Activated CD8-positive, alpha-beta memory T cell treated with anti-CD3 and anti-CD28 coated beads, Interleukin-2, amount 50 U/mL, for 48 hours (primary cell): ENCODE data around the gene TTLL5.

Source experiments
- DNase-seq: peaks from one replicate; pipeline ENCODE4 v3.0.0-alpha.2; 2020

TTLL5 gene

GRCh38 chr14:75747899-75748298, 86.9 kb downstream of the TTLL5 start:
- no peak for DNase-seq

- no peak for DNase-seq
Measured at GRCh38 chr14:75748336-75748735, 87.3 kb downstream of the TTLL5 start.

GRCh38 chr14:75751296-75751695, 90.2 kb downstream of the TTLL5 start:
- DNase-seq, result no peak

GRCh38 chr14:75752086-75752485, 91.0 kb downstream of the TTLL5 start:
- DNase-seq, result no peak

DNA sequence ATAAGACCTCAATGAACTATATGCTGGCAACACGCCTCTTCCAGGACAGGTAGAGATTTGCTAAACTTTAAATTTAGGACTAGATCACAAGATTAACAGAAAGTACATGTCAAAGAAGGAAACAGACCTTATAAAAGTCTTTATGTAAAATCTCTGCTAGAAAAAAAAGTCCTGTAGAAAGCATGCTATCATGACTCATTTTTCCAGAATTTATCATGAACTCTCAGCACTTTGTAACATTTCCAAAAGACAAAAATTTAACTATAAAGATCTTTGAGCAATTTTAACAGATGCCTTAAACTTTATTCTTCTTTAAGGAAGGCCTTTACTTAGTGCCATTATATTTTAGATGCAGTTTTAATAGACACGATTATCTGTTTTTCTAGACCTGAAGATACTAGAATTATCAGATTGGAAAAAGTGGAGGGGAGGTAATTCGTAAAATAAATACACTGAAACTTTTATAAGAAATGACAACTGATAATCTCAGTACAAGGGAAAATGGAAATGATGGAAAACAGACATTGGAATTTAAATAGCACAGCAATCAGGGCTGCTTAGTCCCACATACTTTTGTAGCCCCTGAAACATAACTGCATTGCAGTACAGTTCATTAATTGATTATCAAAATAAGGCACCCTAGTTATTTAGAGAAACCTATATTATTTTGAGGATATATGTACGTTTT, 92.0 kb downstream of the TTLL5 start:
- DNase-seq, result no peak

DNA sequence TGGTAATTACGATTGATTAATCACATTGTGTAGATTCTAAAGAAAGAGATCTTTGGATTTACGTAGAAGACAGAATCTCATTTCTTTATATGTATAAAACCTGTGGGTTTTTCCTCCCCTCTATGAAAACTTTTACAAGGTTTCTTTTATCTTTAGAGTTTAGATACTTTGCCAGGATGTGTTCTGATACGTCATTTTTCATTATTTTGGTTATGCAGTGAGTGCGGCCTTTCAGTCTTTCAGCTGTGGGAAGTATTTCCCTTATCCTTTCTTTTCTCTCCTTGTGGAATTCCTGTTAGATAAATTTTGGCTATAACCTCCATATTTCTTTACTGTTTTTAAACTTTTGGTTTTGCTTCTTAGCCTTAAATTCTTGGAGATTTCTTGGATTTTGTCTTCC, 92.7 kb downstream of the TTLL5 start:
- DNase-seq, result no peak

- DNase-seq, result no peak
Measured at GRCh38 chr14:75757644-75758402, 96.8 kb downstream of the TTLL5 start.

DNA sequence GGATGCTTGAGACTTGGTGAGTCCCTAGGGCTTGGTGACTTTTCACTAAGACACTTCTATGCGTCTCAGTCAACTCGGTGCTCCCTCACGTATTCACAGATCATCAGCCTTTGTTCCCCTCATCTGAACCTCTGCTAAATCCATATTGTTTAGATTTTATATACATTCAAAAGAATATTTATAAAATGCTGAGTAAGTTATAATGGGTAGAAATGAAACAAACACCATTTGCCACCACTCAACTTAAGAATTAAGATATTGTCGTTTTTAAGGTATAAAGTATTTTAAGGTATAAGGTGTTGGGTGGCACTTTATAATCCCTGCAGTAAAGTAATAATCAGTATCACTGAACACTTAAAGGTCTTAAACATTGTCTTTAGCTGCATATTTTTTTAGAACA, 103.0 kb downstream of the TTLL5 start:
- DNase-seq, result no peak

GRCh38 chr14:75769047-75769685, 108.1 kb downstream of the TTLL5 start:
- DNase-seq, result no peak

- no peak for DNase-seq
Measured at GRCh38 chr14:75770635-75771034, 109.6 kb downstream of the TTLL5 start.

GRCh38 chr14:75771595-75771994, 110.5 kb downstream of the TTLL5 start:
- DNase-seq, result no peak

DNA sequence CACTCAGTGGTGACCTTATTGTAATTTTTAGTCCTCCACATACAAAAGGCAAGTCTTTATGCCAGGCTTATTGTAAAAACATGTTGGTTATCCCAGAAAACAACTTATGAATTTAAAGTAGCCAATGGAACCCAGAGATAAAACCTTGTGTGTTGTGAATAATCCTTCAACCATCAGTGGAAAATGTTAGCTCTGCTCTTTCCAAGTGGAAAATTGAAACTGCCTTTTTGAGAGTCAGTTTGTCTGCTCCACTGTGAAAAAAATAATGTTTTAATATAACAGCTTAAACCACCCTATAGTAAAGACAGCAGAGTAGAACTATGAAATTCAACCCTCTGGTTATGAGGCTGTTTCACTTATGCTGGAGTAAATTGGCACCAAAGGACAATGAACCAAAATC, 112.0 kb downstream of the TTLL5 start:
- no peak for DNase-seq

GRCh38 chr14:75781096-75781495, 120.0 kb downstream of the TTLL5 start:
- no peak for DNase-seq

GRCh38 chr14:75783184-75783583, 122.1 kb downstream of the TTLL5 start:
- DNase-seq, result no peak

DNA sequence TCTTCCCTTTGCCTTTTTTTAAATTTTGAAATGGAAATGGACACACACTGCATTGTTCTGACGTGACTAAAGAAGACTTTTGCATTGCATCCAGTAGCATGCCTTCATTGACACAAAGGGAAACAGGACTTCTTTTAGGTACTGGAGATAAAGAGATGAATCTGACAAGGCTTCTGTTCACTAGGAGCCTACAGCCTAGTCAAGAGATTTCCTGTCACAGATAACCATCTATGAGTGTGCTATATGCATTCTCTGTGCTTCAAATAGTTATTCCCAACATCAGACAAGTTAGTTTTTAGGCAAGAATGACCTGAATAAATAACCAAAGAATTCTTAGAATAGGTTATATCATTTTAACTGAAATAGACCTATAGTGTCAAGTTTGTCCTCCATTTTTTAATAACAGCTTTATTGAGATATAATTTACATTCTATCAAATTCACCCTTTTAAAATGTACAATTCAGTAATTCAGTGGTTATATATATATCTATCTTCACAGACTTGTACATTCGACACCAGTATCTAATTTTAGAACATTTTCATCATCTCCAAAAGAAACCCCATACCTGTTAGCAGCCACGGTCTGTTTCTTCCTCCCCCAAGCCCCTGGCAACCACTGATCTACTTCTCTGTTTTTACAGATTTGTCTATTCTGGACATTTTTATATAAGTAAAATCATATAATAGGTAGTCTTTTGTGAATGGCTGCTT, 122.7 kb downstream of the TTLL5 start:
- no peak for DNase-seq

- no peak for DNase-seq
Measured at GRCh38 chr14:75784314-75784686, 123.3 kb downstream of the TTLL5 start.

- DNase-seq, result no peak
Measured at GRCh38 chr14:75793806-75794205, 132.8 kb downstream of the TTLL5 start.

GRCh38 chr14:75794615-75795038, 133.6 kb downstream of the TTLL5 start:
- no peak for DNase-seq

DNA sequence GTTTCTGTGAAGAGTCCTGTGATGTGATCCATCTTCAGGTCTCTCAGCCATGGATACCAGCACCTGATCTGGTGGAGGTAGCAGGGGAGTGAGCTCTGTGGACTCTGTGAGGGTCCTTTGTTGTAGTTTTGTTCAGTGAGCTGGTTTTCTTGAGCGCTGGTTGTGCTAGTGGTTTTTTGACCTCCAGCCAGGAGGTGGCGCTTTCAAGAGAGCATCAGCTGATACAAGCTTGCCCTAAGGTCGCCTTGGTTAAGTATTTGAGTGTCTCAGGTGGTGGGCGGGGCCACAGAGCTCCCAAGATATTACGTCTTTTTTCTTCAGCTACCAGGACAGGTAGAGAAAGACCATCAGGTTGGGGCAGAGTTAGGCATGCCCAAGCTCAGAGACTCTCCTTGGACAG, 139.7 kb downstream of the TTLL5 start:
- DNase-seq, result no peak

DNA sequence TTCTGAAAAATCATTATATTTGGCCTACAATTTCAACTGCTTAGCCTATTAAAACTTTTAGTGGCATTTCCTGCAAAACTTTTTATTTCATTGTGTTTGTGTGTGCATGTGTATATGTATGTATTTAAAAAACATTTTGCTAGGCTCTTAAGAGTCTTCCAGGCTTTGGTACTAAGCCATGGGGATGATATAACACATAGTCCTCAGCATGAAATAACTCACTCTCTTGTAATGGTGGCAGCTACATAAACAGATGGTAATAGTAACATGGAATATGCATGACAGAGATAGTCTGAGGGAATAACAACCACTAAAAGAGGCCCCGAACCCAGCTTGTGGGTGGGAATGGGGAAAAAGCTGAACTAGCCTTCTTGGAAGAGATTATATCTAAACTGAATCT, 141.4 kb downstream of the TTLL5 start:
- DNase-seq, result no peak

- DNase-seq, result no peak
Measured at GRCh38 chr14:75803765-75804164, 142.7 kb downstream of the TTLL5 start.

GRCh38 chr14:75804570-75805275, 143.7 kb downstream of the TTLL5 start:
- no peak for DNase-seq

DNA sequence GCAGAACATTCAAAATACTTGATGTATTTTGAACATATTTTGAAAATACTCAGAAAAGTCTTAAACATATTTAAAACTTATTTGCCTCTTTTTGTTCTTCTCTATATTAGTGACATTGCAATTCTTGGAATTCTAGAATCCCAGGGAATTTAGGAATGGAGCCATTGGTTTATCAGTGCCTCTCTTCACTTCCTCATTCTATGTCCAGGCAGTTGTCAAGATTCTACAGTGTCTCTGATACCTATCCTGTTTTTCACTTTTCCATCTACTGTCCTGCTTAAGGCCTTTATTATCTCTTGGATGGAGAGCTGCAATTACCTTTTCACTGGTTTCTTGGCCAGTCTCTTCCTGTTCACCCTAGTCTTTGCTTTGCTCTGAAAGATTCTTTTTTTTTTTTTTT, 144.6 kb downstream of the TTLL5 start:
- no peak for DNase-seq
